ENCODE results near the gene USH1C. TPM values are rescaled to one million over a fixed set of nuclear protein-coding genes. Genes with fewer than 3 reads are reported as not detected.

The USH1C gene
- total RNA-seq, 2 experiments from 2014 or later = not detected

- no peaks in the 10 kb centered on the region for H3K4me1 Mint-ChIP-seq
- no peaks in the 10 kb centered on the region for H3K36me3 Mint-ChIP-seq (ENCODE audit: low read depth)
- H3K9me3 Mint-ChIP-seq (ENCODE audit: low read depth) = no peaks in the 10 kb centered on the region
- CTCF ChIA-PET = interaction anchor here (1.1 to 1.2 kb wide), 2 partner anchors 10 to 146 kb away, joined by 3 to 4 read pairs; no protein-coding TSS in a partner anchor
- POLR2A ChIA-PET = no interaction called here
- H3K27ac Mint-ChIP-seq = no peak overlapping the region
- H3K27me3 Mint-ChIP-seq = peaks cover 2% of the 10 kb centered on the region
- intact Hi-C loops (cut with DNase I, micrococcal nuclease) = loop anchor here in 1 of 2 experiments (5.0 kb wide), 1 partner anchor 148 kb away; no protein-coding TSS in a partner anchor
- no peak overlapping the region for H3K4me3 Mint-ChIP-seq
- no peak for DNase-seq
- ATAC-seq = no peak
These were observed 14.4 kb downstream of the USH1C start for GRCh38 chr11:17529844-17530185.

DNA sequence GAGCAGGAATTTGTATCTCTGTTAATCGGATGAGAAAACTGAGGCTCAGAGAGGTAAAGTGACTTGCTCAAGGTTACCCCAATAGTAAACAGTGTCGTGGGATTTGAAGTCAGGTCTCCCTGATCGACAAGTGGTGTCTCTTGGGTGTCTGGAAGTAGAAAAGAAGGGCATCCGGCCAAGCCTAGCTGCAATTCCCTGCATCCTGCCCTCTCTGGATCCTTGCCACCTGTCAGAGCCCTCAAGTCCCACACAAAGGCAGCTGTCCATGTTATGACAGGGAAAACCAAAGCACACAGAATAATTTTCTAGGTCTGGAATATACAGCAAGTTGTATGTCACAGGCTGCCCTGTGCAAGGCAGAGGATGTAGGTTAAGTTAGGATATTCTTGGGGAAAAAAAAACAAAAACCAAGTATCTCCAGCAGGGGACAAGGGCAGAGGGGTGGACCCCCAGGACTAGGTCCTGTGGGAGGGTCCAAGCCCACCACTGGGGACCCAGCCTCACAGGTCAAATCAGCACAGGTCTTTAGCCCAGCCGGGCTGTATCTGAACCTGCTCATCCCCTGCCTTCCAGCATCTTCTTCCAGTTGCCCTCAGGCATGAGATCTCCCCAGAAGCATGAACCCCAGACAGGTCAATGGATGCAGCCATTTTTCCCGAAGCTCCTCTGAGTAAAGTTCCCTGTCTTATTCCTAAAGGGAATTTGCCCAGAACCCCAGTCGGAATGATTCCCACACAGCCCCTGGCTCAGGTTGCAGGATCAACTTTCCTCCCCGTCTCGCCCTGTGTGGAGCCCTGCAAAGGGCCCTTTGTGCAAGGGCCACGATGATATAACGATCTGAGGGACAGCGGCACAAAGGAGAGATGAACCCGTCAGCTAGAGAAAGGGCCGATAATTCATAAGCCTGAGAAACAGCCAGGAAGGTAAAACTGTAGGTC is 15.0 kb downstream of the USH1C start:
- no peak overlapping the region for H3K4me3 Mint-ChIP-seq
- ChIA-PET POLR2A (no interaction called here), CTCF (interaction anchor here (0.8 to 1.9 kb wide), 7 partner anchors 10 to 145 kb away, joined by 3 to 26 read pairs (median 4); no protein-coding TSS in a partner anchor)
- H3K9me3 Mint-ChIP-seq (ENCODE audit: low read depth) = no peaks in the 10 kb centered on the region
- H3K36me3 Mint-ChIP-seq (ENCODE audit: low read depth) = no peaks in the 10 kb centered on the region
- no peak overlapping the region for H3K27ac Mint-ChIP-seq
- H3K4me1 Mint-ChIP-seq = no peaks in the 10 kb centered on the region
- ATAC-seq = no peak
- DNase-seq = no peak
- H3K27me3 Mint-ChIP-seq = peaks cover 2% of the 10 kb centered on the region
- intact Hi-C loops (cut with DNase I, micrococcal nuclease) = loop anchor here (1.0 to 5.0 kb wide), 4 partner anchors 140 to 299 kb away; no protein-coding TSS in a partner anchor

DNA sequence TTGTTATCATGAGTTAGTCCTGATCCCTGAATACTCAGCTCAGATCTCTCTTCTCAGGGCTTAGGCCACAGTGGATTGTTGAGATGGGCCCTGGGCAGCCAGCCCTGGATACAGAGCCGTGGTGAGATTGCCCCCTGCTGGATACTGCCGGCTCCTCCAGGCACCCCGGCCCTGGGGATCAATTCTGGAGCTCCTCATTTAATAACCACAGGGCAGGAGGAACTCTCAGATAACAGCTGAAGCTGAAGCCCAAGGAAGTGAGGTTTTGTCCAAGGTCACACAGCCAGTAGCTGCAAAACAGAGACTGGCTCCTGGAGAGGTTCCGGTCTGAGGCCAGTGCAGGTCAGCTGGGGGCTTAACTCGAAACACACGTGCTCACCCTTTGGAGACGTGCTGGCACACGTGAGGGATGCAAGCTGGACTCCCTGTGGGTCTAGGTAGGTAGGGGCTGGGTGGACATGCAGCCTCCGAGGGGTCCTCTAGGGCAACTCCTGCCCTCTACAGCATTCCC is 16.0 kb downstream of the USH1C start:
- ChIA-PET POLR2A (no interaction called here), CTCF (interaction anchor here (0.6 to 1.9 kb wide), 36 partner anchors 9 to 745 kb away, joined by 3 to 26 read pairs (median 4); partner anchors contain the start of genes KCNJ11 and USH1C)
- H3K27ac Mint-ChIP-seq = no peak overlapping the region
- ATAC-seq (peak; percentile 91), DNase-seq (peak; percentile 76)
- intact Hi-C loops (cut with DNase I, micrococcal nuclease) = loop anchor here (1.0 to 5.0 kb wide), 4 partner anchors 139 to 298 kb away; no protein-coding TSS in a partner anchor
- H3K36me3 Mint-ChIP-seq (ENCODE audit: low read depth) = no peaks in the 10 kb centered on the region
- H3K27me3 Mint-ChIP-seq = peaks cover 2% of the 10 kb centered on the region
- no peaks in the 10 kb centered on the region for H3K9me3 Mint-ChIP-seq (ENCODE audit: low read depth)
- H3K4me3 Mint-ChIP-seq = no peak overlapping the region
- no peaks in the 10 kb centered on the region for H3K4me1 Mint-ChIP-seq

GRCh38 chr11:17527628-17527995 is 16.6 kb downstream of the USH1C start:
- CTCF ChIA-PET = interaction anchor here (0.6 to 1.9 kb wide), 29 partner anchors 9 to 744 kb away, joined by 3 to 26 read pairs (median 4); partner anchors contain the start of gene KCNJ11
- no peaks in the 10 kb centered on the region for H3K36me3 Mint-ChIP-seq (ENCODE audit: low read depth)
- POLR2A ChIA-PET = no interaction called here

DNA sequence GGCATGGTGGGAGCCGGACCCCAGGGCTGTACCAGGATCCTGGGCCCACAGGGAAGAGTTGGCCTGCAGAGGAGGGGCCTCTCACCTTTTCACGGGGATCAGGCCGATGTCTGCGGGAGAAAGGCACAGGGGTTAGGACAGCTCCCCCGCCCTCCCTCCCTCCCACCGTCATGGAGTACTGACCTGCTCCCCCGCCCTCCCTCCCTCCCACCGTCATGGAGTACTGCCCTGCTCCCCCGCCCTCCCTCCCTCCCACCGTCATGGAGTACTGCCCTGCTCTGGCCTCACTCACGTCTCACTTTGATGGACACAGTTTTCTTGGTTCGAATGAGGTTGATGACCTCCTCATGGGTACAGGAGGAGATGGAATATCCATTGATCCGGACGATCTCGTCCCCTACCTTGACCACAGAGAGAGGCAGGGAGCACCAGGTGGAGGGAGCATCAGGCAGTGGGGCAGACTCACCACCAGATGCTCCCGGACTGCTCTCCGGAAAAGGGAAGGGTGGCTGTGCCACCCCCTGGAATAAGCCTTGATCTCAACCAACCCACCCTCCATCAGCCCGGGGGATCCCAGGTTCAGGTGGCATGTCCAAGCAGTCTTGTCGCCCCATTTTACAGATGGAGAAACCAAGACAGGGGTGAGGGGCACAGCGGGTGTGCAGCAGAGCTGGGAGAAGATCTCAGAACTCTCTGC is 17.1 kb downstream of the USH1C start:
- intact Hi-C loops (cut with DNase I, micrococcal nuclease) = loop anchor here in 1 of 2 experiments (5.0 kb wide), 1 partner anchor 145 kb away; no protein-coding TSS in a partner anchor
- no peak overlapping the region for H3K27ac Mint-ChIP-seq
- H3K9me3 Mint-ChIP-seq (ENCODE audit: low read depth) = no peaks in the 10 kb centered on the region
- ChIA-PET POLR2A (no interaction called here), CTCF (interaction anchor here (0.6 to 1.9 kb wide), 14 partner anchors 9 to 743 kb away, joined by 3 to 26 read pairs (median 4); partner anchors contain the start of gene KCNJ11)
- peaks cover 2% of the 10 kb centered on the region for H3K27me3 Mint-ChIP-seq
- no peak for ATAC-seq
- H3K4me3 Mint-ChIP-seq = no peak overlapping the region
- H3K36me3 Mint-ChIP-seq (ENCODE audit: low read depth) = no peaks in the 10 kb centered on the region
- H3K4me1 Mint-ChIP-seq = no peaks in the 10 kb centered on the region
- no peak for DNase-seq

More at GRCh38 chr11:17527628-17527995, 16.6 kb downstream of the USH1C start:
- no peak for ATAC-seq
- Mint-ChIP-seq H3K4me1 (no peaks in the 10 kb centered on the region), H3K27me3 (peaks cover 2% of the 10 kb centered on the region), H3K27ac (no peak overlapping the region), H3K9me3 (ENCODE audit: low read depth) (no peaks in the 10 kb centered on the region), H3K4me3 (no peak overlapping the region)
- intact Hi-C loops (cut with DNase I, micrococcal nuclease) = loop anchor here in 1 of 2 experiments (5.0 kb wide), 1 partner anchor 145 kb away; no protein-coding TSS in a partner anchor
- DNase-seq = no peak

- no peaks in the 10 kb centered on the region for H3K4me1 Mint-ChIP-seq
- H3K9me3 Mint-ChIP-seq (ENCODE audit: low read depth) = no peaks in the 10 kb centered on the region
- intact Hi-C loops (cut with DNase I, micrococcal nuclease) = loop anchor here in 1 of 2 experiments (5.0 kb wide), 1 partner anchor 144 kb away; no protein-coding TSS in a partner anchor
- ChIA-PET CTCF (interaction anchor here (0.7 to 2.9 kb wide), 4 partner anchors 10 to 143 kb away, joined by 3 to 13 read pairs (median 4); no protein-coding TSS in a partner anchor), POLR2A (no interaction called here)
- no peak for ATAC-seq
- H3K4me3 Mint-ChIP-seq = no peak overlapping the region
- H3K36me3 Mint-ChIP-seq (ENCODE audit: low read depth) = no peaks in the 10 kb centered on the region
- peaks cover 2% of the 10 kb centered on the region for H3K27me3 Mint-ChIP-seq
- H3K27ac Mint-ChIP-seq = no peak overlapping the region
- no peak for DNase-seq
These were observed 17.9 kb downstream of the USH1C start for GRCh38 chr11:17526326-17526725.

DNA sequence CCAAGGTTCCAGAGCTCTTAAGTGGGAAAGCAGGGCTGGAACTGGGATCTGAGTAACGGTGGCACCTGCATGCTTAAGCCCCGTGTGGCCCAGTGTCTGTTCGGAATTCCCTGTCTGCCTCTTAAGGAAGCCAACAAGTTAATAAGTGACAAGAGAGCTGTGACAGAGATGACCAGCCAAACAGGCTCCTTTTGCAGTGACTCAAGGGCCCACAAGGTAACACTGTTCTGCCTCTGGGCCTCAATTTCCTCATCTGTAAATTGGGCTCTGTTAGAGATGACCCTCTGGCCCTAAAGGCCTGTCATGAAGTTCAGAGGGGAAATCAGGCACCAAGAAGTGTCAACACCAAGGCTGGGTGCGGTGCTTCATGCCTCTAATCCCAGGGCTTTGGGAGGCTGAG is 18.6 kb downstream of the USH1C start:
- H3K4me3 Mint-ChIP-seq = no peak overlapping the region
- no peaks in the 10 kb centered on the region for H3K9me3 Mint-ChIP-seq (ENCODE audit: low read depth)
- intact Hi-C loops (cut with DNase I, micrococcal nuclease) = loop anchor here in 1 of 2 experiments (5.0 kb wide), 1 partner anchor 143 kb away; no protein-coding TSS in a partner anchor
- H3K36me3 Mint-ChIP-seq (ENCODE audit: low read depth) = no peaks in the 10 kb centered on the region
- ATAC-seq (no peak), DNase-seq (no peak)
- H3K27ac Mint-ChIP-seq = no peak overlapping the region
- POLR2A ChIA-PET = no interaction called here
- H3K27me3 Mint-ChIP-seq = peaks cover 2% of the 10 kb centered on the region
- CTCF ChIA-PET = interaction anchor here (0.8 to 2.9 kb wide), 4 partner anchors 9 to 142 kb away, joined by 3 to 13 read pairs (median 4); no protein-coding TSS in a partner anchor
- H3K4me1 Mint-ChIP-seq = no peaks in the 10 kb centered on the region

GRCh38 chr11:17524221-17524620 is 20.0 kb downstream of the USH1C start:
- intact Hi-C loops (cut with DNase I, micrococcal nuclease) = no loop called here
- Mint-ChIP-seq H3K27me3 (no peaks in the 10 kb centered on the region), H3K27ac (no peak overlapping the region), H3K4me1 (no peaks in the 10 kb centered on the region), H3K9me3 (ENCODE audit: low read depth) (no peaks in the 10 kb centered on the region), H3K4me3 (no peak overlapping the region), H3K36me3 (ENCODE audit: low read depth) (no peaks in the 10 kb centered on the region)
- POLR2A ChIA-PET = no interaction called here
- no peak for ATAC-seq
- DNase-seq = no peak
- CTCF ChIA-PET = interaction anchor here (0.6 to 2.9 kb wide), 4 partner anchors 16 to 1169 kb away, joined by 3 to 13 read pairs (median 4); no protein-coding TSS in a partner anchor

DNA sequence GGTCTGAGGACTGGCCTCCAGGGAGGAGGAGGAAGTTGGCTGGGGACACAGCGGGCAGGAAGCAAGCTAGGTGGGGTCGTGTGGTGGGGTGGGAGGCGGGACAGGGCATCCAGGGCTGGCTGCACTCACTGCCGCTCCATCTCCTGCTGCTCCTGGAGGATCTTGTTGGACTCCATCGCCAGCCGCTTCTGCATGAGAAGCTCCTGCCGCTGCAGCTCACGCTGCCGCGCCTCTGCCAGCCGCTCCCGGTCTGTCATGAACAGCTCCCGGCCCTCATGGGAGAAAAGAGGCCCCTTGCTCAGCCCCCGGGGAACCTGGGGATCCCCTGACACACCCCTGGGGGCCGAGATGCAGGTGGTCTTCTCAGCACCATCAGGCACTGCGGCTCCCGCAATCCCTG is 21.6 kb downstream of the USH1C start:
- no peak overlapping the region for H3K27ac Mint-ChIP-seq
- CTCF ChIA-PET = no interaction called here
- no peaks in the 10 kb centered on the region for H3K36me3 Mint-ChIP-seq (ENCODE audit: low read depth)
- DNase-seq (no peak), ATAC-seq (no peak)
- no peaks in the 10 kb centered on the region for H3K27me3 Mint-ChIP-seq
- H3K9me3 Mint-ChIP-seq (ENCODE audit: low read depth) = no peaks in the 10 kb centered on the region
- intact Hi-C loops (cut with DNase I, micrococcal nuclease) = no loop called here
- no peak overlapping the region for H3K4me3 Mint-ChIP-seq
- POLR2A ChIA-PET = no interaction called here
- H3K4me1 Mint-ChIP-seq = no peaks in the 10 kb centered on the region

- no peak for ATAC-seq
- intact Hi-C loops (cut with DNase I, micrococcal nuclease) = no loop called here
- Mint-ChIP-seq H3K36me3 (ENCODE audit: low read depth) (no peaks in the 10 kb centered on the region), H3K27ac (no peak overlapping the region), H3K27me3 (peaks cover 2% of the 10 kb centered on the region), H3K9me3 (ENCODE audit: low read depth) (no peaks in the 10 kb centered on the region), H3K4me1 (no peaks in the 10 kb centered on the region), H3K4me3 (no peak overlapping the region)
- no peak for DNase-seq
- ChIA-PET POLR2A (no interaction called here), CTCF (interaction anchor here (0.7 to 1.4 kb wide), 4 partner anchors 30 to 694 kb away, joined by 3 to 4 read pairs (median 3); no protein-coding TSS in a partner anchor)
These were observed 22.9 kb downstream of the USH1C start for GRCh38 chr11:17521106-17521900.

All from activated CD4-positive, alpha-beta T cell treated with anti-CD3 and anti-CD28 coated beads for 36 hours (primary cell).